Femur (tissue), 1 donor: Measurements from ENCODE around the gene MYO1C.
"Not testable (repeated sequence)": the region's sequence is repeated elsewhere in the genome, so short reads cannot be mapped to it uniquely, and the experiment has no call there.

Experiments used
- DNase-seq: peaks from one replicate; pipeline ENCODE4 v3.0.0-alpha.2; 2017

MYO1C gene, protein sequence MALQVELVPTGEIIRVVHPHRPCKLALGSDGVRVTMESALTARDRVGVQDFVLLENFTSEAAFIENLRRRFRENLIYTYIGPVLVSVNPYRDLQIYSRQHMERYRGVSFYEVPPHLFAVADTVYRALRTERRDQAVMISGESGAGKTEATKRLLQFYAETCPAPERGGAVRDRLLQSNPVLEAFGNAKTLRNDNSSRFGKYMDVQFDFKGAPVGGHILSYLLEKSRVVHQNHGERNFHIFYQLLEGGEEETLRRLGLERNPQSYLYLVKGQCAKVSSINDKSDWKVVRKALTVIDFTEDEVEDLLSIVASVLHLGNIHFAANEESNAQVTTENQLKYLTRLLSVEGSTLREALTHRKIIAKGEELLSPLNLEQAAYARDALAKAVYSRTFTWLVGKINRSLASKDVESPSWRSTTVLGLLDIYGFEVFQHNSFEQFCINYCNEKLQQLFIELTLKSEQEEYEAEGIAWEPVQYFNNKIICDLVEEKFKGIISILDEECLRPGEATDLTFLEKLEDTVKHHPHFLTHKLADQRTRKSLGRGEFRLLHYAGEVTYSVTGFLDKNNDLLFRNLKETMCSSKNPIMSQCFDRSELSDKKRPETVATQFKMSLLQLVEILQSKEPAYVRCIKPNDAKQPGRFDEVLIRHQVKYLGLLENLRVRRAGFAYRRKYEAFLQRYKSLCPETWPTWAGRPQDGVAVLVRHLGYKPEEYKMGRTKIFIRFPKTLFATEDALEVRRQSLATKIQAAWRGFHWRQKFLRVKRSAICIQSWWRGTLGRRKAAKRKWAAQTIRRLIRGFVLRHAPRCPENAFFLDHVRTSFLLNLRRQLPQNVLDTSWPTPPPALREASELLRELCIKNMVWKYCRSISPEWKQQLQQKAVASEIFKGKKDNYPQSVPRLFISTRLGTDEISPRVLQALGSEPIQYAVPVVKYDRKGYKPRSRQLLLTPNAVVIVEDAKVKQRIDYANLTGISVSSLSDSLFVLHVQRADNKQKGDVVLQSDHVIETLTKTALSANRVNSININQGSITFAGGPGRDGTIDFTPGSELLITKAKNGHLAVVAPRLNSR

DNA sequence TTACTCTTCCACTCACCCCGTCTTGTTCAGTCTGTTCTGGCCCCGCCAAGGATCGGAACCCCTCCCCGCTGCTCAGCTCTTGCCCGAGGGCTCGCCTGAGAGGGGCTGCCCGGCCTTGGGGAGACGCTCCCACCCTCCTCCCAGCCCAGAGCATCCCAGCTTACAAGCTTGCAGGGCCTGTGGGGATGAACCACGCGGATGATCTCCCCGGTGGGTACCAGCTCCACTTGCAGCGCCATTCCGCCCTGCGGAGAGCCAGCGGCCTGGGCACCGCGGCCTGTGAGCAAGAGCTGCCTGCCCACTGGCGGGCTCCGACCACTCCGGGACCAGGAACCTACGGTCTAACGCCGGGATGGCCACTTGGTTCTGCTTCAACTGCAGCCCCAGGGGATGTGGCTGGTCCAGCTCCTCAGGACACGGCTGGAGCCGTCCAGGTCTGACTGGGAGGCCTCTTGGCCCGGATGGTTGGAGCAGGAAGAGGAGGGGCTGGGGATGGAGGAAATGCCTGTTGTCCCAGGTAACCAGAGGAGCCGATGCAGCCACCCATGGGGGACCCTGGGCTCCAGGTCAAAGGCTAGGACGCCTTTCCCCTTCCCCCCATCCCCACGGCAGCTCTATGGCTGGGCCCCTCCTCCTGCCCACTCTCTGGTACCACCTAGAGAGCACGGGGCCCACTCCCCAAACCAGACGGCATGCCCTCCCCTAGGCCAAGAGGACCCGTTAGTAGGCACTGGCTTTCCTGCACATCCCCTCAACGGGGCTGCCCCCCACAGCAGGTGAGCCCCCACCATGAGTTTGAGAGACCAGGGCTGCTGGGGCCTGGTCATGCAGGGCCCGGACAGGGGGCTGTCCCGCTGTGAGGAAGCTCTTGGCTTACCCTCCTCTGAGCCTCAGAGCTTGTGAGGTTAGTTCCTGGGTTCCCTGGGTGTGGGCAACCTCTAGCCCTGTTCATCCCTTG is at the start of gene MYO1C:
MYO1C (minus strand) TSS at position 438 of the 958 bp plus-strand sequence; CDS start at position 239, 199 bp downstream.
- no peak for DNase-seq

DNA sequence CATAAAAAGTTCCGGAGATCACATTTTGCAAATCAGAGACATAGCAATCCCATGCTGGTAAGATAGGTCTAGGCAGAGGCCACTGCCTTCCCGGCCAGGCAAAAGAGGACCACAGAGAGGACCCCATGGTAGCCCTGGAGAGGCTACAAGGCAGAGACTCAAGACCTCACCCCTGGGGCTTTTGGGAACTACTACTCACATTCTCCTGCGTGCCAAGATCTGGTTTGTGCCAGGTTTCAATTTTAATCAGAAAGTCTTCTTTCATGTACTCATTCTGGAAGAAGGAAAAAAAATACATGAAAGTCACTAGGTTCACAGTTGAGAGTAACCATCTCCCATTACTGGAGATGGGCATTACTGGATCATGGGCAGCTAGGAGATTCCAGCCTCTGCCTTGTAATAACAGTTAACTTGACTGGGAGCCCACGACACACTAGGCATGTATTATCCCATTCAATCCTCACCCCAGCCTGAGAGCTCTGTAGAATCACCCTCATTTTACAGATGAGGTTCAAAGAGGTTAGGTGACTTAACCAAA is 49.0 kb upstream of the MYO1C start:
- no peak for DNase-seq

- DNase-seq = no peak
Measured at GRCh38 chr17:1539811-1540210, 47.3 kb upstream of the MYO1C start.

- DNase-seq = no peak
Measured at GRCh38 chr17:1535737-1536136, 43.3 kb upstream of the MYO1C start.

DNA sequence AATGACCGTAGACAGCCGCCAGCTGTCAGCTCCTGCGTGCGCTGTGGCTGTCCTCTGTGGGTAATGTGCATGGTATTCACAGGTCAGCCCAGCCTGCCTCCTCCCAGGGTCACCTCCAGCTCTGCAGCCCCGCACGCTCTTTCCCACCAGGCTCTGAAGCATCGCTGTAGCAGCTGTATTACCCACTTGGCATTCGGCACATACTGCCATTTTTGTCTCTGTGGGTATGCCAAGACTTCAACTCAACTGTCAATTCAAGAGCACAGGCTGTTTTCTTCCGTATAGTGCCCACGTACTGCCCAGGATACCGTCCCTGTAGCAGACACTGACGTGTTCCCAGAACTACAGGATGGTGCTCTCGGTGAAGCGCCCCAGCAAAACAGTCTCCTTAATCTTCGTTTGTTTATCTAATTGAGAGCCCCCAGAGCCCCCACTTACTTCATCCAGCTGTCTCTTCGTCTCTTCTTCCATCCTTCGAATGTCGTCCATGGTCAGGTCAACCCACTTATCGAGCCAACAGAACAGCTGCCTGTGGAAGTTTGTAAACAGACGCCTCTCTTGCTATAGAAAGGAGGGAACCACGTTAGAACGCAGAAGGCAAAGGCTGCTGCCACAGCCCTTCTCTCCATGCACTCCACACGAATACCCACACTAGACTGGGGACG is 41.3 kb upstream of the MYO1C start:
- no peak for DNase-seq

GRCh38 chr17:1532836-1533602 is 40.5 kb upstream of the MYO1C start:
- DNase-seq = no peak

- DNase-seq = no peak
Measured at GRCh38 chr17:1529863-1530262, 37.4 kb upstream of the MYO1C start.

- not testable (repeated sequence) for DNase-seq
Measured at GRCh38 chr17:1526876-1527275, 34.4 kb upstream of the MYO1C start.

DNA sequence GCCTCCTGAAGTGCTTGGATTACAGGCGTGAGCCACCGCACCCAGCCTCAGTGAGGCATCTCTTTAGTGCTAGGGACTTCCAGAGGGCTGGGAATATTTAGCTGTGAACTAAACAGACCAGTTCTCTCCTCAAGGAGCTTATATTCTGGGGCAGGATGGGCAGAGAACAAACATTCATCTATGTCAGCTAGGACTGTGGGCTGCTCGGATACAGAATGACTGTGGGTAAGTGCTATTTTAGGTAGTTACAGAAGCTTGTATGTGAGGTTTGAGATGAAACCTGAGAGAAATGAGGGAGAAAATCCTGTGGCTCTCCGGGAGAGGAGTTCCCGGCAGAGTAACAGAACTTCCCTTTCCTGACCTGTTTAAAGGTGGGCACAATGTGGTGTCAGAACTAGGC is 30.1 kb upstream of the MYO1C start:
- DNase-seq = no peak

- peak; percentile 59 for DNase-seq
Measured at GRCh38 chr17:1521086-1521640, 28.7 kb upstream of the MYO1C start.

GRCh38 chr17:1519678-1520077 is 27.2 kb upstream of the MYO1C start:
- DNase-seq = no peak

DNA sequence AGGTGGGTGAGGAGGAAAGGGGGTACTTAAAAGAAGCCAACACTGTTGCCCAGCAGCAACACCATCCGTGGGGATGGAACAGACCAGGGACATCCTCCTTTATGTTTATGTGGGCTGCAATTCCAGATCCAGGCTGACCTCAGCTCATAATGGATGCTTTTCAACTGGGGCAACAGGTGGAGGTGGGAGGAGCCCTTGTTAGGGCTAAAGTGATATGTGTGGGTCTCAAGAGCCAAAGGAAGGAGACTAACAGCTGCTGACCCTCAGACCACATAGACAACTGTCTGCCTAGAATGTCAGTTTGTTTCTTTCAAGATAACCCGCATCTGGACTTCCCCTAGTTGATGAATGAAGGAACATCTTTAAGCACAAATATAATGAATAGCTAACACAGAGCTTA is 25.9 kb upstream of the MYO1C start:
- no peak for DNase-seq

GRCh38 chr17:1516388-1517161 is 24.1 kb upstream of the MYO1C start, which contains the start of gene INPP5K:
INPP5K (minus strand) TSS chr17:1516612; CDS start chr17:1516499, 113 bp downstream.
- DNase-seq = peak; percentile 99

DNA sequence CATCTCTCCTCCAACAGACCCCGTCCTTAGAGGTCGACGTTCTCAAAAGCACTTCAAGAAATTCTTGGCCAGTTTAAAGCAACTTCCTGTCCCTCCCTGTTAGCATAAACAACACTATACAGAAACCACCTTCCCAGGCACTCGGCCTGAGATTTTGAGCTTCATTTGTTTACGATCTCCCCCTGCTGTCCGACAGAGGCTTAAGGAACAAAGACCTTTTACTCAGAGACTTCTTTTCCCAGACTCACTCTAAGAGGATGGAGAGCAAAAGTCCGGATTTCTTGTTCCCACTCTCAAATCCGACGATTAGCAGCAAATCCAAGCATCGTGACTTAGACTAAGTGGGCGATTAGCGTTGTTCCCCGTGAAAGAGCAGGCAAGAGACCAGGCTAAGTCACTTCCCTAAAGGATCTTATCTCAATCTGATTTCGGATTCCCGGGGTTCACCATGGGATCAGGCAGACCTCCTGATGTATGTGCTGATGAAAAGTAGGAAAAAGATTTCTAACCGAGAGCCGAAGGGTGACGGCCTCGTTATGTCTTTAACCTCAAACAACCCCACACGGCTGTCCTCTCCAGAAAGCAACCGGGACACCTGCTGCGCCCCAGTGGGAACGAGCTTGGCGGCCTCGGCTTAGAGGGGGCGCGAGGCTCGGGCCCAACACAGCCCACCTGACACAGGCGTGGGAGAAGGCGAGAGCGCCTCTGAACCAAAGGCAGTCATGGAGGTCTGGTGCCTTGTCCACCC is 23.3 kb upstream of the MYO1C start:
- peak; percentile 83 for DNase-seq

- no peak for DNase-seq
Measured at GRCh38 chr17:1512351-1512750, 19.9 kb upstream of the MYO1C start.

- DNase-seq = peak; percentile 62
Measured at GRCh38 chr17:1511756-1512321, 19.4 kb upstream of the MYO1C start.

DNA sequence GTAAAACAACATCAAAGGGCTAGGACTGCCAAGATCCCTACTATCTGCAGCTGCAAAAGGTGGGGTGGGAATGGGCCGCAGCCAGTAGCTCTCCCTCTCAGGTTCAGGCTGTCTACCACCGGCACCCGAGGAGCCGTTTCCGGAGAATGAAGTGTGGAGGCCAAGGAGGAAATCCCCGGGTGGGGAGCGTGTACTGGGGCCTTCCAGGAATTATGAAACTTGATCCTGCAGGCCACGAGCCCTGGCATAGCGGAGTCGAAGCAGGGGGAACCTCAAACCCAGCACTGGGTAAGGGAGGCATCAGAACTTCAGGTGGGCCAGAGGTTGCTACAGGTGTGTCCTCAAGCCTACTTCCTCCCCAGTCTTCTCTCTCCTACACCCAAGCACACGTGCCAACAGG is 18.8 kb upstream of the MYO1C start:
- peak; percentile 71 for DNase-seq

DNA sequence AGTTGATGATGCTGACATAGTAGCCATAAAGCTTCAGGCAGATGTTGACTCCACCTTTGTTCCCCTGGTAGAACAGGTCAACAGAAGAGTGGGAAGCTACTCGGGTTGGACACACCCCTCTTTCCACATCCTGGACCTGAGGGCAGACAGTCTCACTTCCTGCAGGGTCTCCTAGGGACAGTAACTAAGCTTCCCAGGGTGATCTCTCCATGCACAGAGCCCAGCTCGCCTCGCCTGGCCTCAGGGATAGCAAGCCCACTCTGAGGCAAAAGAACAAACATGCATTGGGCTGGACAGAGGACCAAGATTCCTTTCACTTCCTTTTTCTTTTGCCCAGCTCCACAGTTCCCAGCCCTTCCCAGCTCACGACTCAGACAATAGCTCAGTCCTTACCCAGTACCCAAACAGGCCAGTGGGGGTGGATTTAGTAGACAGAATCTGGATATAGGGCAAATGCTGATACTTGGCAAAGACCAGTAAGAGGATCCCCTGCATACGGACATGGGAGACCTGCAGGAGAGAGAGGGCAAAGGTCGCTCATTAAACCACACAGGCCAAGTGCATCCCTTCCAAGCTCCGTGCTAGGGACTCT is 16.9 kb upstream of the MYO1C start:
- no peak for DNase-seq
